Activated CD4-positive, alpha-beta T cell treated with anti-CD3 and anti-CD28 coated beads, Interleukin-2, amount 10 ng/mL, durations not matched to agents 7 days and 5 days (primary cell): Measurements from ENCODE around the gene ZNF346. TPM values are rescaled to one million over a fixed set of nuclear protein-coding genes. Genes with fewer than 3 reads are reported as not detected.
"Not testable (repeated sequence)": the region's sequence is repeated elsewhere in the genome, so short reads cannot be mapped to it uniquely, and the experiment has no call there.

Experiments used
- CTCF ChIA-PET: fragments of 350-600 bp; sonication (Branson Sonifier 250); formaldehyde crosslinking; loops from one replicate; lab custom pipeline; 2021; ENCODE audit warnings: antibody characterized with exemption; lab: Charles Lee
- POLR2A ChIA-PET: fragments of 350-600 bp; sonication (Branson Sonifier 250); formaldehyde crosslinking; loops from one replicate; lab custom pipeline; 2021; ENCODE audit warnings: antibody characterized with exemption; lab: Charles Lee
- DNase-seq: peaks from one replicate; pipeline ENCODE4 v3.0.0-alpha.2; 2020
- H3K27ac Mint-ChIP-seq: one replicate; pipeline ENCODE4 v1.8.0; 2021; ENCODE audit warnings: mild to moderate bottlenecking, moderate library complexity, mixed read lengths
- H3K27me3 Mint-ChIP-seq: one replicate; pipeline ENCODE4 v1.8.0; 2021; ENCODE audit warnings: mixed read lengths
- H3K36me3 Mint-ChIP-seq: one replicate; pipeline ENCODE4 v1.8.0; 2021; ENCODE audit warnings: low read depth, mixed read lengths
- H3K4me1 Mint-ChIP-seq: one replicate; pipeline ENCODE4 v1.8.0; 2021; ENCODE audit warnings: mixed read lengths
- H3K4me3 Mint-ChIP-seq: one replicate; pipeline ENCODE4 v1.8.0; 2021; ENCODE audit warnings: mild to moderate bottlenecking, moderate library complexity, mixed read lengths
- H3K9me3 Mint-ChIP-seq: one replicate; pipeline ENCODE4 v1.8.0; 2021; ENCODE audit warnings: mixed read lengths
- total RNA-seq, 2 experiments: library from RNA; stranded (reverse); gene quantifications; one replicate each; pipeline ENCODE4 v1.2.3, GENCODE V29; 2021

Gene ZNF346
- total RNA-seq, 2 experiments from 2014 or later = 27.6 to 28.0 TPM

DNA sequence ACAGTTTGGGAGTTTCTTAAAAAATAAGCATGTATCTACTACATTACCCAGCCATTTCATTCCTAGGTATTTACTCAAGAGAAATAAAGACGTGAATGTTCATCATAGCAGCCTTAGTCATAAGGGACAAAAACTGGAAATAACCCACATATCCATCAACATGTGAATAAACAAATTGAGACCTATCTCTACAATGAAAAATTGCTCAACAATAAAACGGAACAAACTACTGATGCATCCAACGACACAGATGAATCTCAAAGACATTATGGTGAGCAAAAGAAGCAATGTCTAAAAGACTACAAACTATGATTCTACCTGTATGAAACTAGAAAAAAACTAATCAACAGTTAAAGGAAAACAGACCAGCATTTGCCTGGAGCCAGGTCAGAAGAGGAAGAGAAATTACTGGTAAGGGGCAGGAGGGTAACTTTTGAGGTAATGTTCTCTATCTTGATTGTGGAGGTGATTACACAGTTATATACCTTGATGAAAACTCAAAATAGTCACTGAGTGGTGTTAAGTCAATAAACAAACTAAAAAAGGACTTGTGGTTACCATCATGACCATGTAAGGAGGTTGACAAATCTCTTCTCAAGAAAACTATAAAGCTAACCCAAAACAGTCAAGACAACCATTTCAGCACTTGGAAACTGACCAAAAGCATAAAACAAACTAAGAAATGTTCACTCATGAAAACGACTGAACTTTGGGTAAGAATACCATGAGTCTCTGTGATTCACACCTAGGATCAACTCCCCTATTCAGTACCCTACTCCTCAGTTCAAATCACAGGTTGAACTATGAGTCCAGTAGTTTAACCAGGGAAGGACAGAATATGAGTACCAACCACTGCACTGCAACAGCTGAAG lies 26.4 kb upstream of the ZNF346 start:
- Mint-ChIP-seq H3K4me1 (peaks cover 38% of the 10 kb centered on the region), H3K27me3 (no peaks in the 10 kb centered on the region), H3K27ac (no peak overlapping the region), H3K9me3 (peaks cover 5% of the 10 kb centered on the region), H3K36me3 (peaks cover 35% of the 10 kb centered on the region), H3K4me3 (no peak overlapping the region)
- DNase-seq = no peak
- ChIA-PET CTCF (interaction anchor here (0.5 to 1.9 kb wide), 3 partner anchors 10 to 1125 kb away, joined by 3 to 11 read pairs (median 3); no protein-coding TSS in a partner anchor), POLR2A (no interaction called here)

DNA sequence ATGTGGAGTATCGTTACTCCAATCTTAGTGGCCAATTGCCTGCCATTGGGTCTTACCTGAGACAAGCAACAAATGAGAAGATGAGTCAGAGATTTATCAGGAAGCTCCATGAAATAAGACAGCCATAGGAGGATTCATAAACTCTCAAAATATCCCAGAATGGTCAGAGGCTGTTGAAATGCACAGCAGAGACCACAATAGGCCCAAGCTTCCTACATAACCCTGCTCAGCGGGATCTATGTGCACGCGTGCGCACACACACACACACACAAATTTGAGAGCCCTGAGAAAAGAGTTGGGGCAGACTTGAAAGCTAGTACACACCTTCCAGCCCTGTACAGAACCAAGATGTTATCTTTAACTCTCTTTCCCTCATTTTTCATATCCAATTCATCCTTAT lies 25.7 kb upstream of the ZNF346 start:
- POLR2A ChIA-PET = interaction anchor here (0.5 kb wide), 1 partner anchor 8 kb away, joined by 4 read pairs; no protein-coding TSS in a partner anchor
- no peaks in the 10 kb centered on the region for H3K27me3 Mint-ChIP-seq
- no peak overlapping the region for H3K4me3 Mint-ChIP-seq
- peaks cover 40% of the 10 kb centered on the region for H3K4me1 Mint-ChIP-seq
- peaks cover 5% of the 10 kb centered on the region for H3K9me3 Mint-ChIP-seq
- DNase-seq = no peak
- H3K36me3 Mint-ChIP-seq = peaks cover 36% of the 10 kb centered on the region
- no peak overlapping the region for H3K27ac Mint-ChIP-seq
- CTCF ChIA-PET = interaction anchor here (0.5 to 1.9 kb wide), 2 partner anchors 9 to 532 kb away, joined by 3 to 11 read pairs; no protein-coding TSS in a partner anchor

DNA sequence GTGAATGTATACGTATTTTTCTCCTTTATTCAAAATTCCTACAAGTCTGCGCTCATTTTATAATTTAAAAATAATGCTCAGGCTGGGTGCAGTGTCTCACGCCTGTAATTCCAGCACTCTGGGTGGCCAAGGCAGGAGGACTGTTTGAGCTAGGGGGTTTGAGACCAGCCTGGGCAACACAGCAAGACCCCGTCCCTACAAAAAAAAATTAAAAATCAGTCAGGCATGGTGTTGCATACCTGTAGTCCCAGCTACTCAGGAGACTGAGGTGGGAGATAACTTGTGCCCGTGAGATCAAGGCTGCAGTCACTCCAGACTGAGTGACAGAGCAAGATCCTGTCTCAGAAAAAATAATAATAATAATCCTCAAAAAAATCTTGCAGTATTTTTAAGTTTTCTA lies 23.7 kb upstream of the ZNF346 start:
- CTCF ChIA-PET = no interaction called here
- POLR2A ChIA-PET = no interaction called here
- Mint-ChIP-seq H3K4me1 (peaks cover 44% of the 10 kb centered on the region), H3K9me3 (peaks cover 5% of the 10 kb centered on the region), H3K36me3 (peaks cover 34% of the 10 kb centered on the region), H3K27ac (no peak overlapping the region), H3K4me3 (no peak overlapping the region), H3K27me3 (no peaks in the 10 kb centered on the region)
- no peak for DNase-seq

DNA sequence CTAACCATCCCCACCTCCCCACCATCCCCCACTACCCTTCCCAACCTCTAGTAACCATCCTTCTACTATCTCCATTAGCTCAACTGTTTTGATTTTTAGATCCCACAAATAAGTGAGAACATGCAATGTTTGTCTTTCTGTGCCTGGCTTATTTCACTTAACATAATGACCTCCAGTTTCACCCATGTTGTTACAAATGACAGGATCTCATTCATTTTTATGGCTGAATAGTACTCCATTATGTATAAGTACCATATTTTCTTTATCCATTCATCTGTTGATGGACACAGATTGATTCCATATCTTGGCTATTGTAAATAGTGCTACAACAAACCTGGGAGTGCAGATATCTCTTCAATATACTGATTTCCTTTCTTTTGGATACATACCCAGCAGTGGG lies 23.0 kb upstream of the ZNF346 start:
- CTCF ChIA-PET = not testable (repeated sequence)

DNA sequence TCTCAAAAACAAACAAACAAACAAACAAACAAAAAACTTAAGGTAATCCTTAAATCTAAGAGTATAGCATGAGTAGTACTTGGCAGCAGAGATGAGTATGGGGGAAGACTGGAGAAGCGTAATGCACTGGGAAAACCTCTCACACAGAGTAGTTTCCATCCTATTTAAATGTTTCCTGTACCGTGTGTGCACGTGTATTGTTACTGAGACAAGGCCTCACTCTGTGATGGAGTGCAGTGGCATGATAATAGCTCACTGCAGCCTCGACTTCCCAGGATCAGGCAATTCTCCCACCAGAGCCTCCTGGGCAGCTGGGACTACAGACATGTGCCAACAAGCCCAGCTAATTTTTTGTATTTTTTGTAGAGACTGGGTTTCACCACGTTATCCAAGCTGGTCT lies 18.8 kb upstream of the ZNF346 start:
- ChIA-PET POLR2A (interaction anchor here (0.8 to 0.9 kb wide), 2 partner anchors 9 to 18 kb away, joined by 3 read pairs; no protein-coding TSS in a partner anchor), CTCF (interaction anchor here (0.6 to 2.8 kb wide), 4 partner anchors 11 to 17 kb away, joined by 3 to 9 read pairs (median 4); no protein-coding TSS in a partner anchor)
- no peak for DNase-seq
- Mint-ChIP-seq H3K4me3 (no peak overlapping the region), H3K27me3 (no peaks in the 10 kb centered on the region), H3K27ac (no peak overlapping the region), H3K4me1 (peaks cover 36% of the 10 kb centered on the region), H3K9me3 (no peaks in the 10 kb centered on the region), H3K36me3 (peaks cover 22% of the 10 kb centered on the region)

More for the DNA sequence above, 23.0 kb upstream of the ZNF346 start:
- Mint-ChIP-seq H3K4me1 (peaks cover 46% of the 10 kb centered on the region), H3K36me3 (peaks cover 30% of the 10 kb centered on the region)
- H3K27ac Mint-ChIP-seq, DNase-seq, POLR2A ChIA-PET, H3K4me3 Mint-ChIP-seq, H3K9me3 Mint-ChIP-seq, H3K27me3 Mint-ChIP-seq: not testable (repeated sequence)

DNA sequence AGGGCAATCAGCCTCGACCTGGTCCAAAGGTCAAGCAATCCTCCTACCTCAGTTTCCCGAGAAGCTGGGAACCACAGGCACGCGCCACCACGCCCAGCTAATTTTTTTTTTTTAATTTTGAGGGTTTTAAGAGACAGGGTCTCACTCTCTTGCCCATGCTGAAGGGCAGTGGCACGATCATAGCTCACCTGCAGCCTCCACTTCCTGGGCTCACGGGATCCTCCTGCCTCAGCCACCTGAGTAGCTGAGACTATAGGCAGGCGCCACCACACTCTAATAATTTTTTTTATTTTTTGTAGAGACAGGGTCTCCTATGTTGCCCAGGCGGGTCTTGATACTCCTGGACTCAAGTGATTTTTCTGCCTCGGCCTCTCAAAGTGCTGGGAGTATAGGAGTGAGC lies 17.5 kb upstream of the ZNF346 start:
- Mint-ChIP-seq H3K4me1 (peaks cover 31% of the 10 kb centered on the region), H3K27me3 (no peaks in the 10 kb centered on the region), H3K27ac (peak overlapping the region; percentile 96), H3K9me3 (no peaks in the 10 kb centered on the region), H3K36me3 (peaks cover 17% of the 10 kb centered on the region), H3K4me3 (peak overlapping the region; percentile 94)
- ChIA-PET CTCF (interaction anchor here (1.0 to 2.8 kb wide), 8 partner anchors 8 to 369 kb away, joined by 3 to 11 read pairs (median 6); no protein-coding TSS in a partner anchor), POLR2A (interaction anchor here (0.6 to 0.7 kb wide), 3 partner anchors 12 to 1070 kb away, joined by 3 to 7 read pairs (median 3); no protein-coding TSS in a partner anchor)
- DNase-seq = no peak

DNA sequence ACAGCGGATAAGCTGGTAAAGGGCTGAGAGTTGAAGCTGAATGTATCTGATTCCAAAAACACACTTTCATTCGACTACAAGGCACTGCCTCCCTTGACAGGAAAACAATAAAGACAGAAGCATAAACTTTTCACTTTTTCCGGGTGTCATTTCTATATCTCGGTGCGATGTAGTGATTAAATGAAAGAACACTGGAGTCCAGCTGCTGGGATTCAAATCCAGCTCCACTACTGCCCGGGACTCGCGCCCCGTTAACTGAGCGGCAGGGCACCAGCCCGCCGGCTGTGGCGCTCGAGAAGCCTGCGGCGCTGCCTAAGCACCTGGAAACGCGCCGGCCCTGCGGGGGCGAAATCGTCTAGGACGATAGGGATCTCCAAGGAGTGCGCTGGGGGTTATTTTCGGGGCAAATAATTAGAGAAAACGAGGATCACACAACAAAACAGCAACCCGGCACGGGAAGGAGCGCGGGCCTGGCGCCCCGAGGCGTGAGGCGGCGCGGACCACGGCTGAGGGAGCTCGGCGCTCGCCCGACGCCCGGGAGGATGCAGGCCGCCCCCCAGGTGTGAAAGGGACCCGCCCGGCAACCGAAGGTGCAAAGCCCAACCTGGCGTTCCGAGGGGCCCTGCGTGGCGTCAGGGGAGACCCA lies 16.8 kb upstream of the ZNF346 start:
- DNase-seq = peak; percentile 52
- CTCF ChIA-PET = interaction anchor here (0.9 to 2.8 kb wide), 11 partner anchors 9 to 368 kb away, joined by 3 to 11 read pairs (median 5); partner anchors contain the start of gene ZNF346

DNA sequence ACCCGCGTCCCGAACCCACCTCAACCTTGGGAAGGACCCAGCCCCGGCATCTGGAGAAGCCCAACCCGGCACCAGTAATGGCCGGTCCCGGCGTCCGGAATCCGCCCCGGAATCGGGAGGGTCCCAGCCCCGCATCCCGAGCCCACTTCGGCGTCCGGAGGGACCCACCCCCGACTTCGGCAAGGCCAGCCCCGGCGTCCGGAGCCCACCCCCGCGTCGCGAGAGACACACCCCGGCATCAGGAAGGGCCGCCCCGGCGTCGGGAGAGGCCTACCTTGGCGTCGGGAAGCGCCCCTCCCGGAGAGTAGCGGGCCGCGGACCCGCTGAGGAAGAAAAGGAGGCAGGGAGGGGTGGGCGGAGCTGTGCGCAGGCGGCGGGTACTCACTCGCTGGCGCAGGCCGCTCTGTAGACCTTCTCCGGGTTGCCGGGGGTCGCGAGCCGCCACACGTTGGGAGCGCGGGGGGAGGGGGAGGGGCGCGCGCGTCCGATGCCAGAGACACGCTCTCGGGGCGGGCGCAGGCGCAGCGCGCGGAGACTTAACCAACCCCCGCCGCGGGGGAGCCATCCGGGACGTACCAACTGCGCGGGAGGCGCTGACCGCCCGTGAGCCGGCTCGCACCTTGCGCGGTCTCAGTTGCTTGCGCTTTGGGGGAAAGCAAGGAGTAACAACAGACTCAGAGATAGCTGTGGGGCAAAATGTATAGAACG lies 16.1 kb upstream of the ZNF346 start, which contains the start of gene UIMC1:
UIMC1 (minus strand) TSS at position 515 of the 708 bp plus-strand sequence. CDS start 24,164 bp downstream, outside the sequence.
- Mint-ChIP-seq H3K27ac (peak within 1 kb of the TSS; percentile 96), H3K9me3 (no peaks in the 10 kb centered on the region), H3K4me3 (peak within 1 kb of the TSS; percentile 94), H3K36me3 (peaks cover 9% of the 10 kb centered on the region), H3K4me1 (peaks cover 27% of the 10 kb centered on the region), H3K27me3 (no peaks in the 10 kb centered on the region)
- DNase-seq = peak; percentile 90
- ChIA-PET POLR2A (interaction anchor here (0.7 kb wide), 1 partner anchor 591 kb away, joined by 4 read pairs; no protein-coding TSS in a partner anchor), CTCF (interaction anchor here (0.9 to 2.8 kb wide), 9 partner anchors 9 to 346 kb away, joined by 3 to 11 read pairs (median 6); partner anchors contain the start of gene ZNF346)

More for the DNA sequence above, 16.8 kb upstream of the ZNF346 start:
- POLR2A ChIA-PET = interaction anchor here (0.6 to 0.7 kb wide), 3 partner anchors 15 to 1069 kb away, joined by 3 to 7 read pairs (median 4); no protein-coding TSS in a partner anchor
- Mint-ChIP-seq H3K27me3 (no peaks in the 10 kb centered on the region), H3K4me3 (peak overlapping the region; percentile 94), H3K4me1 (peaks cover 31% of the 10 kb centered on the region), H3K36me3 (peaks cover 13% of the 10 kb centered on the region), H3K9me3 (no peaks in the 10 kb centered on the region), H3K27ac (peak overlapping the region; percentile 96)

DNA sequence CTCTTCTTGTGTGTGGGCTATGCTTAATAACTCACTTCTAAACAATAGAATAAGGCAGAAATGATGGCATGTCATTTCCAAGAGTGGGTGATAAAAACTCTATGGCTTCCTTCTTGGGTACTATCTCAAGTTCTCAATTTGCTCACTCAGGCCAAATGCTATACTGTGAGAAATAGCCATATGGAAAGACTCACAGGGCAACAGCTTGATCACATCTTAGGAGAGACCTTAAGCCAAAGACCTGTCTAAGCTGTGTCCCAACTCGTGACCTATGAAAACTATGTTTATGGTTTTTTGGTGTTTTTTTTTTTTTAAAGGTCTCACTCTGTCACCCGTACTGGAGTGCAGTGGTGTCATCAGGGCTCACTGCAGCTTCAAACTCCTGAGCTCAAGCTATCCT lies 13.8 kb upstream of the ZNF346 start:
- CTCF ChIA-PET = interaction anchor here (0.6 to 1.2 kb wide), 4 partner anchors 11 to 433 kb away, joined by 3 to 6 read pairs (median 4); no protein-coding TSS in a partner anchor
- no peak overlapping the region for H3K4me3 Mint-ChIP-seq
- DNase-seq = no peak
- peaks cover 24% of the 10 kb centered on the region for H3K4me1 Mint-ChIP-seq
- H3K27ac Mint-ChIP-seq = no peak overlapping the region
- POLR2A ChIA-PET = no interaction called here
- H3K36me3 Mint-ChIP-seq = peaks cover 8% of the 10 kb centered on the region
- no peaks in the 10 kb centered on the region for H3K27me3 Mint-ChIP-seq
- H3K9me3 Mint-ChIP-seq = no peaks in the 10 kb centered on the region

DNA sequence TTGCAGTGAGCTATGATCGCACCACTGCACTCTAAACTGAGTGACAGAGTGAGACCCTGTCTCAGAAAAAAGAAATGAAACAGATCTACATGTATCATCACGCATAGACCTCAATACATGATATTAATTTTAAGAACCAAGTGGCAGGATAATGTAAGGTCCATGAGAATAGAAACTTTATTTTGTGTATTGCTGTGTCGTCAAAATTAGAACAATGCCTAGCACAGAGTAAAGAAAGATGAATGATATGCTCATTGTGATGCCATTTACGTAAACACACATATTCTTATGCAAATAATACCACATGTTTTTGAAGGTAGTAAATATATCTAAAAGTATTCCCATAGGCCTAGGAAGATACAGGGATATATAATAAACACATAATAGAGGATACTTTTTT lies 12.3 kb upstream of the ZNF346 start:
- Mint-ChIP-seq H3K27me3 (no peaks in the 10 kb centered on the region), H3K27ac (no peak overlapping the region), H3K4me1 (peaks cover 12% of the 10 kb centered on the region), H3K36me3 (peaks cover 8% of the 10 kb centered on the region), H3K9me3 (no peaks in the 10 kb centered on the region), H3K4me3 (no peak overlapping the region)
- ChIA-PET CTCF (no interaction called here), POLR2A (no interaction called here)
- DNase-seq = no peak

DNA sequence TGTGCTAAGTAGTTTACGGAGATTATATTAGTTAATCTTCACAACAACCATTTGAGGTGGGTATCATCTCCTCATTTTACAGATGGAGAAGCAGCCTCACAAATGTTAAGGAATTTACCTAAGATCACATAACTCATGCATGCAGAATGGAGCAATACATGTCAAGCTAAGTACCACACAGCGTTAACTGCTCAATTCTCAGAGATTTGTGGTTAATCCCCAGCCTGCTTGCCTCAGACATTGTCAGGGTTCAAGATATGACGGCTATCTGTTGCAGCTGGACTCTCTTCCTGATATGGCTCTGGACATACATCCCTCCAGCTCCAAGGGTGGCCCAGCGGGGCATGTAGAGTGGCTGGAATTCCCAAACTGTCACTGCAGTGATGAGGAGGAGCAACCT lies 7.3 kb upstream of the ZNF346 start:
- Mint-ChIP-seq H3K9me3 (no peaks in the 10 kb centered on the region), H3K36me3 (no peaks in the 10 kb centered on the region), H3K4me3 (no peak overlapping the region), H3K27me3 (no peaks in the 10 kb centered on the region), H3K4me1 (peaks cover 2% of the 10 kb centered on the region), H3K27ac (no peak overlapping the region)
- ChIA-PET POLR2A (no interaction called here), CTCF (interaction anchor here (0.8 kb wide), 1 partner anchor 12 kb away, joined by 4 read pairs; no protein-coding TSS in a partner anchor)
- no peak for DNase-seq

DNA sequence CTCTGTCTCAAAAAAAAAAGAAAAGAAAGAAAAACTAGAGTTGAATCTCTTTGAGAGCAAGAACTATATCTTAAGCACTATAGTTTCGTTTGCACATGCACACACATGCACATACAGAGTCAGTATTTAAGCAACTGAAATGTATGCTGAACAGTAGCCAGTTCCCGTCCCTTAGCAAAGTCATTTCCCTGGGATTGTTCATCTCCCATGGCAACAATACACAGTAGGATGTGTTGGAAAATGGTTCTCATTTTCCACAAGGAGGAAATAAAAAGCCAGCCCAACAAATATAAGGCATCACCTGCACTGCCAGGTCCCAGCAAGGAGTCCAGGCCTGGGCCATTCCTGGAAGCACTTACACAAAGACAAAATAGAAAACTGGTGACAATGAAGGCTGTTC lies 4.2 kb upstream of the ZNF346 start:
- no peaks in the 10 kb centered on the region for H3K27me3 Mint-ChIP-seq
- POLR2A ChIA-PET = no interaction called here
- H3K4me3 Mint-ChIP-seq = no peak overlapping the region
- H3K9me3 Mint-ChIP-seq = no peaks in the 10 kb centered on the region
- CTCF ChIA-PET = interaction anchor here (0.9 kb wide), 1 partner anchor 26 kb away, joined by 5 read pairs; no protein-coding TSS in a partner anchor
- peaks cover 17% of the 10 kb centered on the region for H3K4me1 Mint-ChIP-seq
- H3K27ac Mint-ChIP-seq = no peak overlapping the region
- peaks cover 2% of the 10 kb centered on the region for H3K36me3 Mint-ChIP-seq
- no peak for DNase-seq
